Erythroblast (primary cell): ENCODE results near the gene SYMPK.

Experiments used
- GATA1 ChIP-seq: IDR thresholded peaks from 2 replicates; pipeline ENCODE4 v1.6.1; 2011; ENCODE audit warnings: low read depth, mild to moderate bottlenecking, control low read depth, low read length, moderate library complexity
- POLR2A ChIP-seq: IDR thresholded peaks from 2 replicates; pipeline ENCODE4 v1.6.1; 2011; ENCODE audit warnings: mild to moderate bottlenecking, low read length

DNA sequence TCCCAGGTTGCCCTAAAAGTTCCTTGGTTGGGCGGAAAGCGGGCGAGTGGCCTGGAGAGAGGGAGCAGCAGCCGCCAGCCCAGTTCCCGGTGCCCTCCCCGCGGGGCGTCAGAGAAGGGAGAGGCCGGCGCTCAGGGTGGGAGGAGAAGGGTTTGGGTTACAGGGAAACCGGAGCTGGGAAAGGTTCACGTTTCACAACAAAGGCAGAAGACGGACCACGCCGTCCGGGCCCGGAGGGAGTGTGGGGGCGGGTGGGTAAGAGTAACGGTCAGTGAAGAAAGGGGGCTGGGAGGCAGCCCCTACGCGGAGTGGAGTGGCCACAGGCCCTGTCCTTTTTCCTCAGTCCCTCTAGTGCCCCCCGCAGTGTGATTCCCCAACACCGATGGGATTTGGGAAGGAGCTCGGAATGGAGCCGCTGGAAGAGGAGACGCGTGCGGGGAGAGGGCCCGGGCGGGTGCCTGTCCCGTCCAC is 95.5 kb downstream of the SYMPK start:
- TF ChIP-seq POLR2A (no peak), GATA1 (no peak)
